Measurements from ENCODE around the gene DSCAM.

The DSCAM gene

DNA sequence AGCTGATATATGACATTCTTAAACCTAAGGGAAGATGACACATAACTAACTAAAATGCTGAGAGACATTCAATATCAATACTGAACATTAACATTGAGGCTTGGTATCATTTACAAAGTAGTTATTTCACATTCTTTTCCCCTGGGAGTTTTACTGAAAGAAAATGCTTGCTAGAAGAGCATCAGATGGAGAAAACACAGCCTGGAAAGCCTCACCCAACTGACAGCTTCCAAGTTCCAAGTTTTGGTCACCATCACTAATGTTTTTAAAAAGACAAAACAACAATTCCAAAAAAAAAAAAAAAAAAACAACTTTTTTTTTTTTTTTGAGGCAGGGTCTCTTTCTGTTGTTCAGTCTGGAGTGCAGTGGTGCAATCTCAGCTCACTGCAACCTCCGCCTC is 80.6 kb downstream of the DSCAM start:
- no peak for DNase-seq (ENCODE audit: low read depth)

DNA sequence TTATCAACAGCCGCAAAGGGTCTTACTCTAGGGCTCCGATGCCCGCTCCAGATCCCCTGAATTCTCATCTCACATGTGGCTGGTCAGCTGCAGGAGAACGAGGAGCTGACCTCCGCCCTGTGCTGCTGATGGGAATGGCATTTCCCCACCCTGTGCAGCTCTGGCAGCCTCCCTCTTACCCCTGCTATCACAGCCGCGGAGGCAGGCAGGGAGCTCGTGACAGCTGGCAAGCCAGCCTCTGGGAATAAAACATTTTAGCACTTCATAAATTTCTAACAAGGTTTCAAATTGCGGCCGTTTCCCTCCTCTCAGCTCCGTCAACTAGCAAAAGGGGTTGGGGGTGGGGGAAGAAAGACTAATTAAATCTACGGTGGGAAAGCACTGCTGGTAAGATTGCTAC is 81.1 kb downstream of the DSCAM start:
- no peak for DNase-seq (ENCODE audit: low read depth)

GRCh38 chr21:40760821-40761220 is 86.1 kb downstream of the DSCAM start:
- no peak for DNase-seq (ENCODE audit: low read depth)

DNA sequence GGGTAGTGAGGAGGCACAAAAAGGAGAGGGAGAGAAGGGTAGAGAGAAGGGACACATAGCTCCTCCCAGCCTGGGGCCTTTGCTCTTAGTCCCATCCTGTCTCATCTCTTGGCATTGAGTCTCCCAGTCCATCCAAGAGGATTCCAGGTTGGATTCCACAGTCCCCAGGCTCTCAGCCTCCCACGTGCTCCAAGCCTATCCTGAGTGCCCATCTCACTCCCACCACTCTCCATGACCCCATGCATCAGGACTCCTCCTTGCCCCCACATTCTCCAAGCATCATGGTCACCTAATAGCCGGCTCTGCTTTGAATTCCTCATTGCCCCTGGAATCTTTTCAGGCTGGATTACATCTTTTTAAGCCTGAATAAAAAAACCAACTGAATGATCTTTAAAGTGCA is 87.9 kb downstream of the DSCAM start:
- no peak for DNase-seq (ENCODE audit: low read depth)

GRCh38 chr21:40757366-40757765 is 89.6 kb downstream of the DSCAM start:
- no peak for DNase-seq (ENCODE audit: low read depth)

- DNase-seq (ENCODE audit: low read depth) = no peak
Observed at GRCh38 chr21:40754466-40754865, 92.5 kb downstream of the DSCAM start.

DNA sequence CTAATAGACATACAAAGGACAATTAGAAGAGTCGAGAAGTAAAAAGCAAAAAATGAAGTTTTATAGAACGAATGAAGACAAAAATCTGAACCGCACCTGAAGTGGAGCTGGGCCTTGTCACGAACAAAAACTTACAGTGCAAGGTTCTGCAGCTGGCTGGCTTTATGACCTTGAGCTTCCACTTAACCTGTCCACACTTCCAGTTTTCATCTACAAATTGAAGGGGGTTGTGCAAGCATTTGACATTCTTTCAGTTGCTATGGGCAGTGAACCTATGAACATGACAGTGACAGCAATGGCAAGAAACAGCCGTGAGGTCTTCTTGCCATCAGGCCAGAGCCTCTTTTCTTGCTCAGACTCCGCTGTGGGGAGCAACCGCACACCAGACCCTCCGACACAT is 93.2 kb downstream of the DSCAM start:
- DNase-seq (ENCODE audit: low read depth) = no peak

DNA sequence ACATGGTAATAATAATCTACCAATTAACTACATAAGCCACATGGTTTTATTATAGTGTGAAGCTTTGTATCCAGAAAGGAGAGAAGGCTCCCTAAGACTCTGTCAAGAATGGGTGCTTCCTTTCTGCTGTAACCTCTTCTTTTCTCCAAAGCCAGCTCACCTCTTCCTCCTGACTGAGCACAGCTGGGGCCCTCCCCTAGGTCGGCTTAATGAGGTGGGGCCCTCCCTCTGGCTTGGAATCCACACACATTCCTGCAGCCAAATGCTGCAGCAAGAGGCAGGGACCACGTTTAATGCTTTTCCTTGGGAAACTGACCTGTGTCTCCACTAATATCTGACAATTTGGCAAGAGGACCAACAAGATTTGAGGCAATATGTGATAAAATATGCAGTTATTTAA is 94.8 kb downstream of the DSCAM start:
- DNase-seq (ENCODE audit: low read depth) = no peak

GRCh38 chr21:40751221-40751620 is 95.7 kb downstream of the DSCAM start:
- DNase-seq (ENCODE audit: low read depth) = no peak

- no peak for DNase-seq (ENCODE audit: low read depth)
Observed at GRCh38 chr21:40736145-40736544, 110.8 kb downstream of the DSCAM start.

DNA sequence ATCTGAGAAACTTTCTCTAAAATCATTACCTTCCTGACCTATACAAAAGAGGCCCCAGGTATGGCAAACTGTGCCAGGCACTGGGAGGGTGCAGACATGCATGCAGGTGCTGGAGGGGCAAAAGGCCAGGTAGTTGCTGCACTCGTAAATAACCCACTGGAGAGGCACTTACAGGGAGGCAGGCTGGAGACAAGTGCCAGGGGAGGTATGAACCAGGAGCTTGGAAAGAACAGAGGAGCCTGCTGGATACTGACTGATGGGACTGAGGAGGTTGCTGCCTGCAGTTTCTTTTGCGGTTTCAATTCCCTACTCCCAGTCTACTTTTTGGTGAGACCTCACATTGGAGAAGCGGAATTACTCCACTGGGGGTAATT is 113.9 kb downstream of the DSCAM start:
- no peak for DNase-seq (ENCODE audit: low read depth)

DNA sequence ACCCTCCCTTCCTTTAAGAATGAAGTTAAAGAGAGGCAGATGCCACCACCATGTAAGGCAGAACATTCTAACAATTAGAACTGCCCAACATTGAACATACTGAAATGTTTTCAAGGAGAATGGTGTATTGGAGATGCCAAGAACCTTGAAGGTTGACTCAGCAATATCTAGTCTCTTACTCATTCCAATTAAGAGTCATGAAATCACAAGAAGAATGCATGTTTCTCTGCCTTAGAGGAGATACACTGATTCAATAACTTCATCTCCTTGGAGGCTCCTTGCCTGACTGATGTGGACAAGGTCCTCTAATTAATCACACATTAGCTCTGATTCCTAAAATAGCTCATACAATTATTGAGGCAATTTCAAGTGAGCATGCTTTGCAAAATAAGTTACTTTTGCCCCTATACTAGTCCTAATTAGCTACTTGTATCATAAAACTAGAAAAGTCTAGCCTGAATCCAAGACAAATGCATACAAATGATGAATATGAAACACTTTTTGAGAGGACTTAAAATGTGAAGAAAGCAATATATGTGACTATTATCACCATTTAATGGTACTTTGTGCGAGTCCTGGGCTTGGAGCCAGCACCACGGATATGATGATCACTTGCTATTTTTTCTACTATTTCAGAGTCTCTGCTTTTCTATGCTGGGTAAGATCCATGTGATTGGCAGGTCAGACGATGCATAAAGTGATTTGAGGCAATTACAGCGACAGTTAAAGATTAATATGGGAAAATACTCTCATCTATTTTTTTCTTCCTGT is 114.5 kb downstream of the DSCAM start:
- no peak for DNase-seq (ENCODE audit: low read depth)

DNA sequence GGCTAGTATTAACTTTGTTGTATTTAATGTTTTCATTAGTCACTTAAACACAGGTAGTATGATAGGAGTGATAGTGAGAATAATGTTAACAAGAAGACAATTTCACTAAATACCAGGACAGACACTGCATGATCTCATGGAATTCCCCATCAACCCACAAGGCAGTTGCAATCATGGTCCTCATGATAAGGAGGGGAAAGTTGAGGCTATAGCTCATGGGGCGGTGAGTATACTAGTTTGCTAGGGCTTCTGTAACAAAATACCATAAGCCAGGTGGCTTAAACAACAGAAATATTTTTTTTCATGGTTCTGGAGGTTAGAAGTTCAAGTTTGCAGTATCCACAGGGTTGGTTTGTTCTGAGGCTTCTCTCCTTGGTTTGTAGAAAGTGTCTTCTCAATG is 115.8 kb downstream of the DSCAM start:
- no peak for DNase-seq (ENCODE audit: low read depth)

GRCh38 chr21:40730426-40730800 is 116.5 kb downstream of the DSCAM start:
- DNase-seq (ENCODE audit: low read depth) = no peak

- DNase-seq (ENCODE audit: low read depth) = no peak
Observed at GRCh38 chr21:40729761-40730425, 117.1 kb downstream of the DSCAM start.

GRCh38 chr21:40723966-40724365 is 123.0 kb downstream of the DSCAM start:
- DNase-seq (ENCODE audit: low read depth) = no peak

GRCh38 chr21:40723317-40723716 is 123.6 kb downstream of the DSCAM start:
- no peak for DNase-seq (ENCODE audit: low read depth)

DNA sequence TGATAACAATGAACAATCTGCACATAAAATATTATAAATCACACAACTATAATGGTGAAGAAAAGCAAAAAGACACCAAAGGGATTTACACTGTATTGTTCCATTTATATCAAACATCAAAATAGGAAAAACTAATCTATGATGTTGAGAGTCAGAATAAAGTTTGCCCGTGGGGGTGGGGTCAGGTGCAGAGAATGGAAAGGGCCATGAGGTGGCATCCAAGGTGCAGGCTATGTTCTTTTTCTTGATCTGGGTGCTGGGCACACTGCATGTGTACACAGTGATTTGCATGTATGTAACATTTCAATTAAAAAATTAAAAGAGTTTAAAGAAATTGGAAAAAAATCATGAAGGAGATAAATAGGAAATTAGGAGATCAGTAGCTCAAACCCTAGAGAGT is 127.3 kb downstream of the DSCAM start:
- no peak for DNase-seq (ENCODE audit: low read depth)

DNA sequence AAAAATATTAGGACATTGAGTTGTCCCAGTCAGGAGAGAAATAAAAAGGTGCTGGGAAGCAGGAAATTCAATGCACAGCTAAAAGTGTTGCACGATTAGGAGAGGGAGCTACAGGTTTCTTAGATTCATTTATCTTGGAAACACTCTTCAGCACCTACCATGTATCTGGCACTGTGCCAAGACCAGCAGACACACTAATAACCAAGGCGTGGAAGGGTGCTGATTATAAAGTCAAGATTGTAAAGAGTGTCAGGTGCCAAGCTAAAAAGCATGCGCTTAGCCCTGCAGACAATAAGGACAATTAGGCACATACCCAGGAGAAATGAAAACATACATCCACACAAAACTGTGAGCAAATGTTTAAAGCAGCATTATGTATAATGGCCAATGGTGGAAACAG is 129.9 kb downstream of the DSCAM start:
- DNase-seq (ENCODE audit: low read depth) = no peak

- no peak for DNase-seq (ENCODE audit: low read depth)
Observed at GRCh38 chr21:40714536-40714935, 132.4 kb downstream of the DSCAM start.

GRCh38 chr21:40707656-40708244 is 139.2 kb downstream of the DSCAM start:
- no peak for DNase-seq (ENCODE audit: low read depth)

- DNase-seq (ENCODE audit: low read depth) = no peak
Observed at GRCh38 chr21:40706806-40707655, 139.9 kb downstream of the DSCAM start.

DNA sequence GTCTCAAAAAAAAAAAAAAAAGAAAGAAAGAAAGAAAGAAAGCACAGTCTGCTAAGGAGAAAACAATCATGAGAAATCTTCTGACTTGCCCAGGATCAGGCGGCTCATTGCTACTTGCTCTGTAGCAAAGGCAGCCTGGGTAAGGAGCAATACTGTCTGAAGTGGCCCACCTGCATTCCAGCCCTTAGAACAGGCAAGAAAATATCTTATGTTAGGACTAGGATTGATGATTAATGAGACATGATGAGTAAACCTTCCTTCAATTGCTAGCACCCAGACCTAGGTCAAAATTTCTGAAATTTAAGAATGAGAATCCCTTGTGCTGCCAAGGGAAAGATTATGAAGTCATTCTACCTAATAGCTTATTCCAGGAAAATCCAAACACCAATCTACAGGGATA is 140.8 kb downstream of the DSCAM start:
- no peak for DNase-seq (ENCODE audit: low read depth)

Measured in fibroblast of gingiva (primary cell).